H9 (cell line): Measurements from ENCODE around the gene CFAP100. TPM values are rescaled to one million over a fixed set of nuclear protein-coding genes. Genes with fewer than 3 reads are reported as not detected.

Source experiments
- DNase-seq: peaks from one replicate; pipeline ENCODE4 v3.0.0-alpha.2; 2017
- H2AFZ ChIP-seq: one replicate; pipeline ENCODE4 v1.6.1; 2013; ENCODE audit warnings: mild to moderate bottlenecking, low read length, control low read depth, moderate library complexity
- H2AK5ac ChIP-seq: 2 replicates; pipeline ENCODE4 v1.6.1; 2013; ENCODE audit warnings: low read length, control low read depth, mixed read lengths; ENCODE audit not compliant: insufficient read length
- H2BK120ac ChIP-seq: one replicate; pipeline ENCODE4 v1.6.1; 2013; ENCODE audit warnings: low read depth, mild to moderate bottlenecking, low read length, control low read depth, inconsistent platforms; ENCODE audit not compliant: poor library complexity, severe bottlenecking
- H2BK12ac ChIP-seq: 2 replicates; pipeline ENCODE4 v1.6.1; 2013; ENCODE audit warnings: low read length, control low read depth, mixed read lengths, low read depth; ENCODE audit not compliant: insufficient read length
- H2BK15ac ChIP-seq: 2 replicates; pipeline ENCODE4 v1.6.1; 2013; ENCODE audit warnings: low read depth, low read length, control low read depth
- H2BK20ac ChIP-seq: one replicate; pipeline ENCODE4 v1.6.1; 2013; ENCODE audit warnings: low read depth, mild to moderate bottlenecking, low read length, control low read depth, inconsistent platforms; ENCODE audit not compliant: poor library complexity, severe bottlenecking
- H2BK5ac ChIP-seq: 2 replicates; pipeline ENCODE4 v1.6.1; 2013; ENCODE audit warnings: low read length, control low read depth, mixed read lengths; ENCODE audit not compliant: insufficient read length
- H3K14ac ChIP-seq: 2 replicates; pipeline ENCODE4 v1.6.1; 2013; ENCODE audit warnings: low read length, control low read depth; ENCODE audit not compliant: insufficient read depth
- H3K18ac ChIP-seq: 2 replicates; pipeline ENCODE4 v1.6.1; 2013; ENCODE audit warnings: low read depth, mild to moderate bottlenecking, mixed read lengths, low read length, control low read depth; ENCODE audit not compliant: insufficient read length
- H3K23ac ChIP-seq: 2 replicates; pipeline ENCODE4 v1.6.1; 2013; ENCODE audit warnings: low read length, control low read depth, mixed read lengths, low read depth; ENCODE audit not compliant: insufficient read length
- H3K23me2 ChIP-seq: 2 replicates; pipeline ENCODE4 v1.6.1; 2013; ENCODE audit warnings: low read depth, mild to moderate bottlenecking, mixed read lengths, low read length, control low read depth; ENCODE audit not compliant: insufficient read length, poor library complexity, severe bottlenecking
- H3K27ac ChIP-seq: 2 replicates; pipeline ENCODE4 v1.5.1; 2013; ENCODE audit warnings: low read length, control low read depth, mixed read lengths, low read depth; ENCODE audit not compliant: insufficient read length
- H3K27me3 ChIP-seq: 2 replicates; pipeline ENCODE4 v1.6.1; 2013; ENCODE audit warnings: low read length, control low read depth, inconsistent platforms; ENCODE audit not compliant: insufficient read depth
- H3K4ac ChIP-seq: 2 replicates; pipeline ENCODE4 v1.6.1; 2013; ENCODE audit warnings: low read depth, mild to moderate bottlenecking, control low read depth, inconsistent platforms, low read length, moderate library complexity
- H3K4me1 ChIP-seq: 2 replicates; pipeline ENCODE4 v1.6.1; 2013; ENCODE audit warnings: low read length, control low read depth, inconsistent platforms; ENCODE audit not compliant: insufficient read depth
- H3K4me2 ChIP-seq: 2 replicates; pipeline ENCODE4 v1.6.1; 2013; ENCODE audit warnings: low read length, control low read depth, mixed read lengths; ENCODE audit not compliant: insufficient read length, insufficient read depth
- H3K56ac ChIP-seq: 2 replicates; pipeline ENCODE4 v1.6.1; 2013; ENCODE audit warnings: low read depth, mild to moderate bottlenecking, mixed read lengths, low read length, control low read depth; ENCODE audit not compliant: insufficient read length
- H3K79me1 ChIP-seq: 2 replicates; pipeline ENCODE4 v1.6.1; 2013; ENCODE audit warnings: low read depth, mild to moderate bottlenecking, moderate library complexity, low read length, control low read depth, inconsistent platforms; ENCODE audit not compliant: insufficient read depth, poor library complexity, severe bottlenecking
- H3K79me2 ChIP-seq: 2 replicates; pipeline ENCODE4 v1.6.1; 2013; ENCODE audit warnings: low read length, control low read depth, inconsistent platforms; ENCODE audit not compliant: insufficient read depth
- H3K9ac ChIP-seq: 2 replicates; pipeline ENCODE4 v1.6.1; 2013; ENCODE audit warnings: low read length, control low read depth, mixed read lengths; ENCODE audit not compliant: insufficient read length; ENCODE audit errors: extremely low read depth
- H3K9me3 ChIP-seq: one replicate; pipeline ENCODE4 v1.6.1; 2013; ENCODE audit warnings: low read depth, low read length, inconsistent platforms; ENCODE audit not compliant: control insufficient read depth
- H3T11ph ChIP-seq: one replicate; pipeline ENCODE4 v1.6.1; 2013; ENCODE audit warnings: mild to moderate bottlenecking, low read length, control low read depth, inconsistent platforms
- H4K20me1 ChIP-seq: one replicate; pipeline ENCODE4 v1.6.1; 2013; ENCODE audit not compliant: control insufficient read depth, insufficient read length, insufficient read depth
- H4K5ac ChIP-seq: 2 replicates; pipeline ENCODE4 v1.6.1; 2013; ENCODE audit warnings: low read depth, mild to moderate bottlenecking, mixed read lengths, low read length, control low read depth; ENCODE audit not compliant: insufficient read length
- H4K8ac ChIP-seq: replicated peaks from 2 replicates; pipeline ENCODE4 v1.6.1; 2013; ENCODE audit warnings: low read length, control low read depth, mixed read lengths, low read depth; ENCODE audit not compliant: insufficient read length
- H4K91ac ChIP-seq: 2 replicates; pipeline ENCODE4 v1.6.1; 2013; ENCODE audit warnings: low read depth, mild to moderate bottlenecking, moderate library complexity, mixed read lengths, low read length, control low read depth; ENCODE audit not compliant: insufficient read length
- H3K27ac Mint-ChIP-seq, 3 experiments: 2 replicates in 2 of 3; 3 replicates in 1 of 3; pipeline ENCODE4 v1.8.0; 2020 to 2021; ENCODE audit warnings: mixed read lengths in 3 of 3, mild to moderate bottlenecking in 1 of 3, moderate library complexity in 1 of 3
- H3K27me3 Mint-ChIP-seq: 2 replicates; pipeline ENCODE4 v1.8.0; 2021; ENCODE audit warnings: low read depth, mild to moderate bottlenecking, moderate library complexity, mixed read lengths
- H3K36me3 Mint-ChIP-seq, 3 experiments: 2 replicates in 2 of 3; 3 replicates in 1 of 3; pipeline ENCODE4 v1.8.0; 2020 to 2021; ENCODE audit warnings: low read depth in 3 of 3, mixed read lengths in 3 of 3; ENCODE audit not compliant: insufficient read depth in 1 of 3
- H3K4me1 Mint-ChIP-seq, 2 experiments: 2 replicates each; pipeline ENCODE4 v1.8.0; 2020; ENCODE audit warnings: mixed read lengths in 2 of 2
- H3K4me3 Mint-ChIP-seq, 2 experiments: 2 replicates in 1 of 2; 3 replicates in 1 of 2; pipeline ENCODE4 v1.8.0; 2020 to 2021; ENCODE audit warnings: mild to moderate bottlenecking in 2 of 2, mixed read lengths in 2 of 2, moderate library complexity in 1 of 2
- H3K9me3 Mint-ChIP-seq, 2 experiments: 2 replicates in 1 of 2; 3 replicates in 1 of 2; pipeline ENCODE4 v1.8.0; 2020; ENCODE audit warnings: mild to moderate bottlenecking in 2 of 2, mixed read lengths in 2 of 2, moderate library complexity in 1 of 2
- WGBS: extraction: QIAGEN DNeasy Blood & Tissue Kit; methylation state at CpG from one replicate; pipeline ENCODE4 v1.1.7; 2013; ENCODE audit warnings: missing lambda C conversion rate, low lambda C conversion rate, mixed read lengths; ENCODE audit not compliant: insufficient read length; ENCODE audit errors: extremely low coverage; 5-methylcytosine and 5-hydroxymethylcytosine counted together
- total RNA-seq: library from RNA; stranded (reverse); gene quantifications from 2 replicates; pipeline ENCODE4 v1.2.1, GENCODE V29; 2021
- TF ChIP-seq, protein P1 (sequence below): fragments of 200-600 bp; sonication (generic); conservative IDR thresholded peaks from 3 replicates; pipeline ENCODE4 v1.8.0; 2021; ENCODE audit warnings: antibody characterized with exemption, mild to moderate bottlenecking

CFAP100 gene
- total RNA-seq, 1 experiment from 2014 or later: 0.44 TPM

DNA sequence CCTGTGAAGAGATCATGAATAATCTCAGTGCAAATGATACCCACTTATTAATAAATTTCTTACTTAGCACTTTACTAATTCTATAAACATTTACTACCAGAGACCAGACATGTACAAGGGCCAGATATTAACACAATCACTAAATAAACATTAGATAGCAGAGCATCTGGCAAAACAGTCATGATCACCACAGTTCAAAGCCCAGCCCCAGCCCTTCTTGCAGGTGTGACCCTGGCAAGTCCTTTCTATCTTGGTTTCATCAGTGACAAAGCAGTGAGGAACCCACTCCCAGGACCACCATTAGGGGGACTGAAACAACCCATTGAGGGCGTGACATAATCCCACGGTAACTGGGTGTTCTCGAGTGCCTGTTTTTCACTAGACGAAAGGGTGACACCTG, 69.4 kb downstream of the CFAP100 start:
- peaks cover 10% of the 10 kb centered on the region for H3K79me1 ChIP-seq
- no peak overlapping the region for H2AFZ ChIP-seq
- H3K4me1 Mint-ChIP-seq: no peaks in the 10 kb centered on the region
- no peaks in the 10 kb centered on the region for H3K27me3 Mint-ChIP-seq
- no peaks in the 10 kb centered on the region for H3K27me3 ChIP-seq
- no peak overlapping the region for H3K56ac ChIP-seq
- H3K4me3 Mint-ChIP-seq: no peak overlapping the region
- no peak overlapping the region for H3K14ac ChIP-seq
- H3K9me3 Mint-ChIP-seq: no peaks in the 10 kb centered on the region
- H3K23me2 ChIP-seq: no peaks in the 10 kb centered on the region
- H3K4me2 ChIP-seq: no peak overlapping the region
- no peaks in the 10 kb centered on the region for H3K9me3 ChIP-seq
- TF ChIP-seq, protein P1, sequence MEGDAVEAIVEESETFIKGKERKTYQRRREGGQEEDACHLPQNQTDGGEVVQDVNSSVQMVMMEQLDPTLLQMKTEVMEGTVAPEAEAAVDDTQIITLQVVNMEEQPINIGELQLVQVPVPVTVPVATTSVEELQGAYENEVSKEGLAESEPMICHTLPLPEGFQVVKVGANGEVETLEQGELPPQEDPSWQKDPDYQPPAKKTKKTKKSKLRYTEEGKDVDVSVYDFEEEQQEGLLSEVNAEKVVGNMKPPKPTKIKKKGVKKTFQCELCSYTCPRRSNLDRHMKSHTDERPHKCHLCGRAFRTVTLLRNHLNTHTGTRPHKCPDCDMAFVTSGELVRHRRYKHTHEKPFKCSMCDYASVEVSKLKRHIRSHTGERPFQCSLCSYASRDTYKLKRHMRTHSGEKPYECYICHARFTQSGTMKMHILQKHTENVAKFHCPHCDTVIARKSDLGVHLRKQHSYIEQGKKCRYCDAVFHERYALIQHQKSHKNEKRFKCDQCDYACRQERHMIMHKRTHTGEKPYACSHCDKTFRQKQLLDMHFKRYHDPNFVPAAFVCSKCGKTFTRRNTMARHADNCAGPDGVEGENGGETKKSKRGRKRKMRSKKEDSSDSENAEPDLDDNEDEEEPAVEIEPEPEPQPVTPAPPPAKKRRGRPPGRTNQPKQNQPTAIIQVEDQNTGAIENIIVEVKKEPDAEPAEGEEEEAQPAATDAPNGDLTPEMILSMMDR: no peak
- no peak for DNase-seq
- H3T11ph ChIP-seq: no peak overlapping the region
- H4K20me1 ChIP-seq: no peaks in the 10 kb centered on the region
- H3K4ac ChIP-seq: no peak overlapping the region
- no peak overlapping the region for H3K27ac Mint-ChIP-seq
- no peak overlapping the region for H4K5ac ChIP-seq
- H3K23ac ChIP-seq: no peak overlapping the region
- no peak overlapping the region for H2BK20ac ChIP-seq
- WGBS: no CpG with 5 or more reads among the region's 4 CpGs
- no peak overlapping the region for H3K27ac ChIP-seq
- no peak overlapping the region for H2BK5ac ChIP-seq
- H2AK5ac ChIP-seq: no peak overlapping the region
- no peak overlapping the region for H2BK15ac ChIP-seq
- no peak overlapping the region for H2BK12ac ChIP-seq
- no peak overlapping the region for H4K91ac ChIP-seq
- peaks cover 45 to 90% (median 74%) of the 10 kb centered on the region in 3 experiments; a peak in 6 of 7 replicates for H3K36me3 Mint-ChIP-seq
- H3K4me1 ChIP-seq: no peaks in the 10 kb centered on the region
- no peaks in the 10 kb centered on the region; the same call in 1 of the 2 replicates for H3K79me2 ChIP-seq
- no peak overlapping the region for H2BK120ac ChIP-seq
- no peak overlapping the region for H3K18ac ChIP-seq
- no peak overlapping the region for H4K8ac ChIP-seq
- no peak overlapping the region for H3K9ac ChIP-seq
